HG03439 (cell line): ENCODE data around the gene PTPRK.
"Not testable (repeated sequence)": the region's sequence is repeated elsewhere in the genome, so short reads cannot be mapped to it uniquely, and the experiment has no call there.

ENCODE experiments used
- ATAC-seq: cut with Tn5 transposase; IDR thresholded peaks from one replicate; pipeline ENCODE4 v1.9.1; 2021; ENCODE audit warnings: mild to moderate bottlenecking, moderate library complexity; ENCODE audit not compliant: unreplicated experiment

PTPRK gene

GRCh38 chr6:128446497-128446896 is 73.9 kb downstream of the PTPRK start:
- no peak for ATAC-seq

- no peak for ATAC-seq
Measured at GRCh38 chr6:128443553-128443952, 76.8 kb downstream of the PTPRK start.

- ATAC-seq, result no peak
Measured at GRCh38 chr6:128439627-128440026, 80.8 kb downstream of the PTPRK start.

GRCh38 chr6:128438393-128438792 is 82.0 kb downstream of the PTPRK start:
- ATAC-seq, result no peak

- no peak for ATAC-seq
Measured at GRCh38 chr6:128437685-128438084, 82.7 kb downstream of the PTPRK start.

- ATAC-seq, result not testable (repeated sequence)
Measured at GRCh38 chr6:128434752-128435151, 85.6 kb downstream of the PTPRK start.

GRCh38 chr6:128432394-128432793 is 88.0 kb downstream of the PTPRK start:
- ATAC-seq, result no peak

- no peak for ATAC-seq
Measured at GRCh38 chr6:128427139-128427538, 93.3 kb downstream of the PTPRK start.

- no peak for ATAC-seq
Measured at GRCh38 chr6:128425856-128426255, 94.5 kb downstream of the PTPRK start.

- ATAC-seq, result no peak
Measured at GRCh38 chr6:128422871-128423270, 97.5 kb downstream of the PTPRK start.

GRCh38 chr6:128422200-128422599 is 98.2 kb downstream of the PTPRK start:
- ATAC-seq, result no peak

- ATAC-seq, result no peak
Measured at GRCh38 chr6:128421788-128422187, 98.6 kb downstream of the PTPRK start.

GRCh38 chr6:128417698-128418097 is 102.7 kb downstream of the PTPRK start:
- ATAC-seq, result no peak

GRCh38 chr6:128415387-128415786 is 105.0 kb downstream of the PTPRK start:
- no peak for ATAC-seq

- ATAC-seq, result no peak
Measured at GRCh38 chr6:128414943-128415342, 105.5 kb downstream of the PTPRK start.

GRCh38 chr6:128413291-128413690 is 107.1 kb downstream of the PTPRK start:
- no peak for ATAC-seq

GRCh38 chr6:128412680-128413079 is 107.7 kb downstream of the PTPRK start:
- no peak for ATAC-seq

GRCh38 chr6:128410584-128410983 is 109.8 kb downstream of the PTPRK start:
- ATAC-seq, result no peak

GRCh38 chr6:128409003-128409402 is 111.4 kb downstream of the PTPRK start:
- no peak for ATAC-seq

GRCh38 chr6:128406453-128406852 is 113.9 kb downstream of the PTPRK start:
- ATAC-seq, result no peak

GRCh38 chr6:128403618-128404444 is 116.6 kb downstream of the PTPRK start:
- no peak for ATAC-seq

- no peak for ATAC-seq
Measured at GRCh38 chr6:128400875-128401274, 119.5 kb downstream of the PTPRK start.

- ATAC-seq, result no peak
Measured at GRCh38 chr6:128397996-128398395, 122.4 kb downstream of the PTPRK start.
